Thoracic aorta (tissue), 2 donors: ENCODE results near the gene POMT2. TPM values are rescaled to one million over a fixed set of nuclear protein-coding genes. Genes with fewer than 3 reads are reported as not detected.

Source experiments
- ATAC-seq: fragments of 150-250 bp; one replicate; pipeline ENCODE4 v1.8.0; 2017; ENCODE audit warnings: low read depth; ENCODE audit not compliant: insufficient number of reproducible peaks, low FRiP score
- DNase-seq: peaks from one replicate; pipeline ENCODE4 v3.0.0-alpha.2; 2020; ENCODE audit warnings: low spot score
- H3K27ac ChIP-seq, 2 donors: fragments of 200-600 bp; sonication (generic); 1 replicate in 1 of 2; 2 replicates in 1 of 2; pipeline ENCODE4 v1.5.1; 2016; ENCODE audit warnings: mild to moderate bottlenecking in 2 of 2, moderate library complexity in 2 of 2
- H3K27me3 ChIP-seq: fragments of 200-600 bp; sonication (generic); replicated peaks from 2 replicates; pipeline ENCODE4 v1.6.0; 2016; ENCODE audit warnings: mild to moderate bottlenecking; ENCODE audit not compliant: insufficient read depth
- H3K36me3 ChIP-seq: fragments of 200-600 bp; sonication (generic); one replicate; pipeline ENCODE4 v1.5.1; 2016
- H3K4me1 ChIP-seq, 2 donors: fragments of 200-600 bp; sonication (generic); 1 replicate in 1 of 2; 2 replicates in 1 of 2; pipeline versions ENCODE4 v1.5.1 to v1.6.0; 2016; ENCODE audit warnings: low read depth in 2 of 2, mild to moderate bottlenecking in 1 of 2; ENCODE audit not compliant: control insufficient read depth in 1 of 2
- H3K4me3 ChIP-seq: fragments of 200-600 bp; sonication (generic); 2 replicates; pipeline ENCODE4 v1.5.1; 2016; ENCODE audit warnings: mild to moderate bottlenecking
- H3K9me3 ChIP-seq: fragments of 200-600 bp; sonication (generic); 2 replicates; pipeline ENCODE4 v1.5.1; 2016
- total RNA-seq, 2 donors: library from RNA; depleted of rRNA; stranded (reverse); fragments of >200 nt; gene quantifications; one replicate each; pipeline versions ENCODE4 v1.1.0 to v1.2.3, GENCODE V29; 2016
- TF ChIP-seq, protein P1 (sequence below): fragments of 200-600 bp; sonication (generic); IDR thresholded peaks from one replicate; pipeline ENCODE4 v1.5.1; 2019; ENCODE audit warnings: antibody characterized with exemption

POMT2 gene
- total RNA-seq, 2 donors from 2014 or later = 15.8 to 25.0 TPM

DNA sequence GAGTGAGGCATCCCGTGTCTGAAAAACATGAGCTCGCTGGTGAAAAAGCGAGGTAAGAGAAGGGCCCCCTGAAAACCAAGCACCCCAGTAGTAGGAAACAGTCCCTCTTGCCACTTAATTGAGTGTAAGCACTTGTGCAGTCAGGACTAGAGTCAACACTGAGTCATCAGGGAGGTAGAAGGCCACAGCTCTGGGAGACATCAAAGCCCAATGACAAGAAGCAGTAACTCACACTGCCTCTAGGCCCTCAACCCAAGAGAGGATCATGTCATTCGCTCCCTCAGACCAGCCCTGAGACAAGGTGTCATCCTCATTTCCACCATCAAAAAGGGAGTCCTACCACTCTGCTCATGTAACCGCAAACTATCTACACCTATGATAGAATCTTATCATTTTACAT, 17.8 kb downstream of the POMT2 start:
- TF ChIP-seq, protein P1, sequence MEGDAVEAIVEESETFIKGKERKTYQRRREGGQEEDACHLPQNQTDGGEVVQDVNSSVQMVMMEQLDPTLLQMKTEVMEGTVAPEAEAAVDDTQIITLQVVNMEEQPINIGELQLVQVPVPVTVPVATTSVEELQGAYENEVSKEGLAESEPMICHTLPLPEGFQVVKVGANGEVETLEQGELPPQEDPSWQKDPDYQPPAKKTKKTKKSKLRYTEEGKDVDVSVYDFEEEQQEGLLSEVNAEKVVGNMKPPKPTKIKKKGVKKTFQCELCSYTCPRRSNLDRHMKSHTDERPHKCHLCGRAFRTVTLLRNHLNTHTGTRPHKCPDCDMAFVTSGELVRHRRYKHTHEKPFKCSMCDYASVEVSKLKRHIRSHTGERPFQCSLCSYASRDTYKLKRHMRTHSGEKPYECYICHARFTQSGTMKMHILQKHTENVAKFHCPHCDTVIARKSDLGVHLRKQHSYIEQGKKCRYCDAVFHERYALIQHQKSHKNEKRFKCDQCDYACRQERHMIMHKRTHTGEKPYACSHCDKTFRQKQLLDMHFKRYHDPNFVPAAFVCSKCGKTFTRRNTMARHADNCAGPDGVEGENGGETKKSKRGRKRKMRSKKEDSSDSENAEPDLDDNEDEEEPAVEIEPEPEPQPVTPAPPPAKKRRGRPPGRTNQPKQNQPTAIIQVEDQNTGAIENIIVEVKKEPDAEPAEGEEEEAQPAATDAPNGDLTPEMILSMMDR = no peak
- Histone ChIP-seq H3K4me3 (no peak overlapping the region), H3K36me3 (peaks cover 18% of the 10 kb centered on the region), H3K27me3 (no peaks in the 10 kb centered on the region), H3K4me1 (peaks cover 5 to 16% of the 10 kb centered on the region in 2 donors), H3K9me3 (no peaks in the 10 kb centered on the region), H3K27ac (no peak overlapping the region)
- DNase-seq = no peak
- no peak for ATAC-seq

DNA sequence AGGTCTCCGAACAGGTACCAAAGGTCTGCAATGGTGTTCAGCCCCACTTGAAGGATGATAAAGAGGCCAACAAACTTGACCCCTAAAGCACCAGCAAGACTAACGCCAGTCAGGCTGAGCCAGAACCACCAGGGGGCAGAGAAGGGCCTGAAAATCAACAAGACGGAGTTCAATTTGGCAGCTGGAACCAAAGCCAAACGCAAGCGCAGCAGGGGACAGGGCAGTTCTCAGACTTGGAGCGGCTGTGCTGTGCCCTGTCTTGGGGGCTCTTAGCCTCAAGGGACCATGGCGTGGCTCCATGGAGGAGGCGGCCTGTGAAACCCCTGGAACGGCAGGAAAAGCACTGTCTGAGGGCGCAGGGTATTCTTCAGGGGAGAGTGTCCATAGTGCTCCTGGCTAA, 19.6 kb downstream of the POMT2 start:
- TF ChIP-seq, protein P1 = peak; percentile 61
- DNase-seq = peak; percentile 19

GRCh38 chr14:77299771-77300170, 20.9 kb downstream of the POMT2 start:
- Histone ChIP-seq H3K27me3 (no peaks in the 10 kb centered on the region), H3K9me3 (no peaks in the 10 kb centered on the region), H3K27ac (no peak overlapping the region), H3K36me3 (peaks cover 28% of the 10 kb centered on the region), H3K4me1 (no peaks in the 10 kb centered on the region), H3K4me3 (no peak overlapping the region)
- DNase-seq = no peak
- TF ChIP-seq, protein P1 = no peak
- ATAC-seq = no peak

More for the DNA sequence above, 19.6 kb downstream of the POMT2 start:
- Histone ChIP-seq H3K27ac (no peak overlapping the region), H3K4me1 (no peaks in the 10 kb centered on the region), H3K27me3 (no peaks in the 10 kb centered on the region), H3K4me3 (no peak overlapping the region), H3K36me3 (peaks cover 30% of the 10 kb centered on the region), H3K9me3 (no peaks in the 10 kb centered on the region)
- ATAC-seq = no peak

DNA sequence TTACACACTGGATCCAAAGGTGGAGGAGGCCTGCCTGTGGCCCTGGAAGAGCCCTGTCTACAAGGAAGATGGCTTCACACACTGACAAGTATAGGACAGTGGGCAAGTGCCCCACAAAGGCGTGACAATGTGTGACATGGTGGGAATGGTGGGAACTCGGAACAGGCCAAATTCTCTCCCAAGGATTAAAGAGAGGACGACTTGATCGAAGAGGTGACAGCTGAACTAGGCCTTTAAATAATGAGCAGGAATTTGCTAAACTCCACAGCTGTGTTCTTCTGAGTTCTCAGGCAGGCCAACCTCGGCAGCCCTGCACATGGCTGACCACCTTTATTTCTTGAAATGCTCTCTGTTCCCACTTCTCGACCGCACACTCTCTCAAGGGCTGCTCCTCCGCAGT, 23.8 kb downstream of the POMT2 start:
- DNase-seq = no peak

DNA sequence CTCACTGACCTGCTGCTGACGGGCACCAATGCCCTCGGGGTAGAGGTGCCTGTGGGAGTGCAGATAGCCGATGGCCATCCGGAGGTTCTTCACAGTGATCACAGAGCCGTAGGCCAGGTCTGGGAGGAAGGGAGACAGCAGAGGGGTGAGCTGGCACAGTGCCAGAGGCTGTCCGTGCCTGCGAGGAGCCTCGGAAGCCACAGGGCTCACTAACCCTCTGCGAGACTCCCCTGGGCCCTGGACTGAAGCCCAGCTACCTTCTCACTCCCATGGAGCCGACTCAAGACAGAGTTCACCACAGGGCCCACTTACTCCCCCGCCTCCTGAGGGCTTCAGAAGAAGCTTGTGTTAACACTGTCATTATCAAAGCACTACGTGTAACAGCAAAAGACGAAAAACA, 24.5 kb downstream of the POMT2 start:
- TF ChIP-seq, protein P1 = no peak
- Histone ChIP-seq H3K27ac (no peak overlapping the region), H3K4me3 (no peak overlapping the region), H3K36me3 (peaks cover 24% of the 10 kb centered on the region), H3K9me3 (no peaks in the 10 kb centered on the region), H3K27me3 (no peaks in the 10 kb centered on the region), H3K4me1 (no peaks in the 10 kb centered on the region)
- DNase-seq (no peak), ATAC-seq (no peak)

More for the DNA sequence above, 23.8 kb downstream of the POMT2 start:
- ATAC-seq = no peak
- Histone ChIP-seq H3K4me3 (no peak overlapping the region), H3K4me1 (no peaks in the 10 kb centered on the region), H3K27ac (no peak overlapping the region), H3K27me3 (no peaks in the 10 kb centered on the region), H3K36me3 (peaks cover 24% of the 10 kb centered on the region), H3K9me3 (no peaks in the 10 kb centered on the region)
- TF ChIP-seq, protein P1 = no peak
